ENCODE results near the gene ASPDH. TPM values are rescaled to one million over a fixed set of nuclear protein-coding genes. Genes with fewer than 3 reads are reported as not detected.

Gene ASPDH
- total and polyA plus RNA-seq, 2 of the 4 experiments (the other 2 are of a cell fraction) = not detected

DNA sequence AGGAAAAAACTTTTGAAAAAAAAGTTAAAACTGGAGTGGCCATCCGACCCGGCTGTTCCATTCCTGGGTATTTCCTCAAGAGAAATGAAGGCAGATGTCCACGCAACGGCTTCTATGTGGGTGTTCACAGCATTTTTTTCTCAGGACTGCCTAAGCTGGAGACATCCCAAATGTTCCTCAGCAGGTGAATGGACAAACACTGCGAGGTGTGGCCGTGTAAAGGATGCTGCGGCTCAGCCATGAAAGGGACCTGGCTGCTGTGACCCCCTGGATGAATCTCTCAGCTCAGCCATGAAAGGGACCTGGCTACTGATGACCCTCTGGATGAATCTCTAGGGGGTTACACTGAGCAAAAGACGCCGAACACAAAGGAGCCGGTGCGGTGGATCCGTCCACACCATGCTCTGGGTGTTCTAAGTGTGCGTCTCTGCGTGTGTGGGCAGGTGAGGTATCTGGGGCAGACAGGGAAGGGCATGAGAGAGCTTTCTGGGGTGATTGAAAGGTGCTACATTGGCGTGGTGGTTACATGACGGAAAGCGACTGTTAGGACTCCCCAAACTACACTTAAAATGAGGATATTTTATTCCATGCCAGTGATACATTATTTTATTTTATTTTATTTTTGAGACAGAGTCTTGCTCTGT, 7.2 kb upstream of the ASPDH start:
- H3K79me1 ChIP-seq (ENCODE audit: low read depth in 1 of 2, low read length in 2 of 2) = no peaks in the 10 kb centered on the region
- no peak overlapping the region for H2BK5ac ChIP-seq (ENCODE audit: low read depth, low read length, poor library complexity, severe bottlenecking)
- dilution Hi-C loops (cut with HindIII; ENCODE audit: low sequenced_read_pairs, unreplicated experiment) (no loop called here), in situ Hi-C loops (cut with MboI; ENCODE audit: low sequenced_read_pairs) (no loop called here), intact Hi-C loops (cut with micrococcal nuclease) (no loop called here)
- H3K27ac ChIP-seq (ENCODE audit: insufficient read depth, low read length) = no peak overlapping the region
- no peaks in the 10 kb centered on the region for H3K9me3 ChIP-seq (ENCODE audit: control insufficient read depth, insufficient read depth, low read length)
- H4K91ac ChIP-seq (ENCODE audit: insufficient read depth, low read depth, low read length) = no peak overlapping the region
- no peaks in the 10 kb centered on the region for H3K36me3 ChIP-seq (ENCODE audit: control insufficient read depth, insufficient read depth, low read length)
- no peak overlapping the region for H3K4me2 ChIP-seq (ENCODE audit: low read depth, low read length)
- H3K9ac ChIP-seq (ENCODE audit: low read depth, low read length) = no peak overlapping the region
- H4K5ac ChIP-seq (ENCODE audit: low read depth, low read length) = no peak overlapping the region
- no peaks in the 10 kb centered on the region for H4K20me1 ChIP-seq (ENCODE audit: insufficient read depth, low read length)
- H3K27me3 ChIP-seq (ENCODE audit: control insufficient read depth, insufficient read depth, low read length) = no peaks in the 10 kb centered on the region
- no peak overlapping the region for H3K4me3 ChIP-seq (ENCODE audit: insufficient read depth, low read depth, low read length)
- ChIA-PET POLR2A (ENCODE audit: unreplicated experiment) (no interaction called here), CTCF (no interaction called here)
- DNase-seq = no peak
- no peak overlapping the region for H4K8ac ChIP-seq (ENCODE audit: low read depth in 2 of 2, low read length in 2 of 2)
- no peak overlapping the region for H2AK5ac ChIP-seq (ENCODE audit: low read depth, low read length)
- TF ChIP-seq FOS (IDR thresholded peaks at IDR 0.05; ENCODE audit: low read depth, low read length) (no peak), POLR2A (IDR thresholded peaks at IDR 0.05; ENCODE audit: low read depth, low read length) (no peak), CEBPB (IDR thresholded peaks at IDR 0.05; ENCODE audit: low read depth, low read length) (no peak), SMC3 (IDR thresholded peaks at IDR 0.05; ENCODE audit: low read depth, low read length) (no peak), MAZ (IDR thresholded peaks at IDR 0.05; ENCODE audit: borderline replicate concordance, low read depth, low read length) (no peak), BHLHE40 (IDR thresholded peaks at IDR 0.05; ENCODE audit: low read depth, low read length) (no peak), RCOR1 (IDR thresholded peaks at IDR 0.05; ENCODE audit: insufficient replicate concordance, low read length) (no peak), MXI1 (IDR thresholded peaks at IDR 0.05; ENCODE audit: borderline replicate concordance, low read depth, low read length) (no peak), CHD1 (IDR thresholded peaks at IDR 0.05; ENCODE audit: low read depth, low read length) (no peak), MAFK (IDR thresholded peaks at IDR 0.05; ENCODE audit: low read depth, low read length) (no peak), RAD21 (IDR thresholded peaks at IDR 0.05; ENCODE audit: low read length) (no peak), NFE2L2 (IDR thresholded peaks at IDR 0.05; ENCODE audit: low read depth, low read length) (no peak), RFX5 (IDR thresholded peaks at IDR 0.05; ENCODE audit: low read depth, low read length) (no peak), USF2 (IDR thresholded peaks at IDR 0.05; ENCODE audit: low read depth, low read length) (no peak)
- TF ChIP-seq, protein P1, sequence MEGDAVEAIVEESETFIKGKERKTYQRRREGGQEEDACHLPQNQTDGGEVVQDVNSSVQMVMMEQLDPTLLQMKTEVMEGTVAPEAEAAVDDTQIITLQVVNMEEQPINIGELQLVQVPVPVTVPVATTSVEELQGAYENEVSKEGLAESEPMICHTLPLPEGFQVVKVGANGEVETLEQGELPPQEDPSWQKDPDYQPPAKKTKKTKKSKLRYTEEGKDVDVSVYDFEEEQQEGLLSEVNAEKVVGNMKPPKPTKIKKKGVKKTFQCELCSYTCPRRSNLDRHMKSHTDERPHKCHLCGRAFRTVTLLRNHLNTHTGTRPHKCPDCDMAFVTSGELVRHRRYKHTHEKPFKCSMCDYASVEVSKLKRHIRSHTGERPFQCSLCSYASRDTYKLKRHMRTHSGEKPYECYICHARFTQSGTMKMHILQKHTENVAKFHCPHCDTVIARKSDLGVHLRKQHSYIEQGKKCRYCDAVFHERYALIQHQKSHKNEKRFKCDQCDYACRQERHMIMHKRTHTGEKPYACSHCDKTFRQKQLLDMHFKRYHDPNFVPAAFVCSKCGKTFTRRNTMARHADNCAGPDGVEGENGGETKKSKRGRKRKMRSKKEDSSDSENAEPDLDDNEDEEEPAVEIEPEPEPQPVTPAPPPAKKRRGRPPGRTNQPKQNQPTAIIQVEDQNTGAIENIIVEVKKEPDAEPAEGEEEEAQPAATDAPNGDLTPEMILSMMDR (conservative IDR thresholded peaks at IDR 0.05; ENCODE audit: low read depth, low read length) = no peak
- TF ChIP-seq, protein P2, sequence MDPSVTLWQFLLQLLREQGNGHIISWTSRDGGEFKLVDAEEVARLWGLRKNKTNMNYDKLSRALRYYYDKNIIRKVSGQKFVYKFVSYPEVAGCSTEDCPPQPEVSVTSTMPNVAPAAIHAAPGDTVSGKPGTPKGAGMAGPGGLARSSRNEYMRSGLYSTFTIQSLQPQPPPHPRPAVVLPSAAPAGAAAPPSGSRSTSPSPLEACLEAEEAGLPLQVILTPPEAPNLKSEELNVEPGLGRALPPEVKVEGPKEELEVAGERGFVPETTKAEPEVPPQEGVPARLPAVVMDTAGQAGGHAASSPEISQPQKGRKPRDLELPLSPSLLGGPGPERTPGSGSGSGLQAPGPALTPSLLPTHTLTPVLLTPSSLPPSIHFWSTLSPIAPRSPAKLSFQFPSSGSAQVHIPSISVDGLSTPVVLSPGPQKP (IDR thresholded peaks at IDR 0.05; ENCODE audit: borderline replicate concordance, low read depth, low read length) = no peak
- H3K23ac ChIP-seq (ENCODE audit: low read depth, low read length) = no peak overlapping the region
- H3K56ac ChIP-seq (ENCODE audit: extremely low read depth, insufficient read depth, low read length) = no peak overlapping the region
- H3K9me1 ChIP-seq (ENCODE audit: insufficient read depth, low read length) = no peaks in the 10 kb centered on the region
- no peak overlapping the region for H2AK9ac ChIP-seq (replicated peaks; ENCODE audit: low read depth, low read length, poor library complexity)
- no peak overlapping the region for H2BK20ac ChIP-seq (ENCODE audit: low read depth, low read length)
- no peak overlapping the region for H2BK120ac ChIP-seq (ENCODE audit: low read depth, low read length)
- 84% methylated on average over 12 of the region's 17 CpGs; no CpG with 5 or more reads in 1 of the 2 experiments for WGBS, 2 experiments (ENCODE audit: extremely low coverage in 2 of 2, insufficient read length in 1 of 2)
- no peak overlapping the region for H3K14ac ChIP-seq (replicated peaks; ENCODE audit: low read depth, low read length)
- H3K4ac ChIP-seq (ENCODE audit: low read depth, low read length) = no peak overlapping the region
- BruUV-seq (replicated peaks) = no TSS peak
- H2AFZ ChIP-seq (replicated peaks; ENCODE audit: low read length, poor library complexity) = no peak overlapping the region
- no peak overlapping the region for H3K18ac ChIP-seq (ENCODE audit: low read depth, low read length)
- H3K4me1 ChIP-seq (ENCODE audit: control insufficient read depth, insufficient read depth, low read length) = no peaks in the 10 kb centered on the region
- H2BK15ac ChIP-seq (ENCODE audit: low read depth, low read length) = no peak overlapping the region
- ATAC-seq (ENCODE audit: low read depth) = no peak
